Measurements from ENCODE around the gene PRKN.

Gene PRKN

DNA sequence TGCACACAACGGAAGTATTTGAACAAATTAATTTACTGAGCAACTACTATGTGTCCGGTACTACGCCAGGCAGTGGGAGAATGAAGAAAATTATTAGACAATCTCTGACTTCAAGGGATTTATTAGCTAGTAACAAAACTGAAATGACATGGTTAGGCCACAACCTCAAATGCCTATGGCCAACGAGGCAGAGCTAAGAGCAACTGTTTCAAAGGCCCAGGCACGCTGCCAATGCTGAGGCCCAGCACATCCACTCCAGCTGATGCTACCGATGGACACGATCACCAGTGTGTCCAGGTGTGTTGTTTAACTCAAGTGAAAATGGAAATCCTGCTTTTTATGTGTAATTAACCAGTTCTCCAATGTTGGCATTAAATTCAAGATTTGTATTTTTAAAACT lies 420.9 kb downstream of the PRKN start:
- no peak for DNase-seq (ENCODE audit: low spot score)

DNA sequence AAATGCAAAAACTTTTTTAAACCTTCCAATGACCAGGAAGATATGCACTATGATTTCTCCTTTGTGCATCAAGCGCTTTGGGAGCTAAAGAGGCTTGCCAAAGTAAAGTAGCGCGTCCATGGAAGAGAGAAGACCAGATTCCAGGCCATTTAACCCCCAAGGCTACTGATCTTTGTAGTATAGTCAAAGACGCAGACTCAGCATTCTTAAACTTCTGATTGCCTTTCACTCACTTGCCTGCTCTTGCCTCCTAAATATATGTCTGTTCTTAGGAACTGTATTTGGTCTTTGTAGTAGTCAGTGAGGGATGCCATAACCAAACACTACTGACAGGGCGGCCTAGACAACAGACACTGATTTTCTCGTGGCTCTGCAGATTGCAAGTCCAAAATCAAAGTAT lies 426.4 kb downstream of the PRKN start:
- DNase-seq (ENCODE audit: low spot score): no peak

DNA sequence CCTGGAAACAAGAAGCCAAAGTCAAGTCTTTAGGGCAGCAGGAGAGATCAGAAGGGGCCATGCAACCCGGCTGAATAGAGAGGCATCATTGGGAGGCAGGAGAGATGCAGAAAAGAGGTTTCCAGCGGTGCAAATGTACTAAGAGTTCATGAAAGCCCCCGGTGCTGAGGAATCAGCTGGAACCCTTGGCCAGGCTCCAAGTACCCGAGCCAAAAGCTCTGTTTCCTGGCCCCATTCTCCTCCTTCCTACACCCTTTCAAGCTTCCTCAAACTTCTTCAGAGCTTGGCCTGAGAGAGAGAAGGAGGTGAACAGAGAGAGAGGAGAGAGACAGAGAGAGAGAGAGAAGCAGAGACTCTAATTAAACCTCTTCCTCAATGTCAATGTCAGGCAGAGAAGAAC lies 433.5 kb downstream of the PRKN start:
- no peak for DNase-seq (ENCODE audit: low spot score)

DNA sequence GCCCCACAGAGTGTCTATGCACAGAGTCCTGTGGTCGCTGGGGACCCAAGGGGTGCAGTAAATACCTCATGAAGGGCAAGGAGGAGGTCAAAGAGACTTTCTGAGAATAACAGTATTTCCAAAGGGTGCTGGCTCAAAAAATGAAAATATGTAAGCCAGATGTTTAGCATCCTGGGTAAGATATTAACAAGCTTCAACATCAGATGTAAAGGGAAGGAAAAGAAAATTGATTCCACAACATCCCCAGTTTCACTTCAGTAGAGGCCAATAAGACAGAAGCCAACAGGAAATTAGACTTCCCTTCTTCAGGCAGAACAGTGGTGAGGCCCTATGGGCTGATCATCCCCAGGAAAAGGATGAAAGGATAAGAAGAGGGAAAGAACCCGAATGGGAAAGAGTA lies 434.7 kb downstream of the PRKN start:
- no peak for DNase-seq (ENCODE audit: low spot score)

DNA sequence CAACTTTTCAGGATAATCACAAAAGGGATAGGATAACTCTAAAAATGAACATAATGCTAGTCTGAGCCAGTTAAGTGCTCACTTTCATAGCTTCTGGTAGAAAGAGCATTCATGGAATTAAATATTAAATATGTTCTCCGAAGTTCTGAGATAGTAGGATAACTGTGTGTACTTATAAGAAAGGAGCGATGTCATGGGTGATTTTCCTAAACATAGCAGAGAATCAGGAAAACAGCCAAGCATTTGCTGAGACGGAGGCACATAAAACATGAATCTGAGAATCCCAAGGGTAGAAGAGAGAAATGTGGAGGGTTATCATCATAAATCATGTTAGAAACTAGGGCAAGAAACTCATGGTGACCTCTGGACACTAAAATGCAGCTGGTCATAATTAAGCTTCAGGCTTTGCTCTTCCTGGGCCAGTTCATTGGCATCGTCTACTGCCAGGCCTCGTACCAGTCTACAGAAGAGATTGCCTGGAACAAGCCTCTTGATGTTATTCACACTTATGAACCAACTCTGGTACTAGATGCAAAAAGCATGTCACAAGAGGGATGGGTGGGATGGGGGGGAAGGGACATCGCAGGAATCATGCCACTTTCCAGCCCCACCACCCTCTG lies 436.6 kb downstream of the PRKN start:
- DNase-seq (ENCODE audit: low spot score): no peak

DNA sequence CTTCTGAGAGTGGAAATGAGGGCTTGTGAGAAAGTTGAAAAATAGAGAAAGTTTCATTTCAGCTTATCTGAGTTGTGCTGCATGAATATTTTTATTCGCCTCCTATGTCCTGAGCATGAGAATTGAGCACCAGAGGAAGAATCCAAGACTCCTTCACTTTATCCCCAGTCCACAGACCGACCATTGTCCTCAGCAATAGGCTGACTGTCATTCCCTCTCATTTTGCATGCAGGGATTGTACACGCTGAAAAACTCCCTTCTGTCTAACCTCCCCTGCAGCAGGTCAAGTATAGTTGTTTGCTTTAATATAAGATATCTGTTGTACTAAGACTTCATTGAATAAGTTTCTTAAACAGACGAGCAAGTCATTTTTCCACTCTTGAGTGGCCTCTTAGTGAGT lies 437.6 kb downstream of the PRKN start:
- no peak for DNase-seq (ENCODE audit: low spot score)

DNA sequence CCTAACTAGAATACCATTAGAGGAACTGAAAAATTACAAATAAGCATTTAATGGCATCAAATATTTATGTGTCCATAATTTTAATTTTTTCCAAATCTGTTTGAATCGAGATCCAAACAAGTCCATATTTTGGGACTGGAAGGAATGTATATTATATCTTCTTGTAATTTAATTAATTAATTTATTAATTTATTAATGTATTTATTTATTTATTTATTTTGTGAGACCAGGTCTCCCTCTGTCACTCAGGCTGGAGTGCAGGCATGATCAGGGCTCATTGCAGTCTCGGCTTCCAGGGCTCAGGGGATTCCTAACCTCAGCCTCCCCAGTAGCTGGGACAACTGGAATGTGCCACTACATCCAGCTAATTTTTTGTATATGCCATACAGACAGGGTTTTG lies 453.6 kb downstream of the PRKN start:
- DNase-seq (ENCODE audit: low spot score): no peak

DNA sequence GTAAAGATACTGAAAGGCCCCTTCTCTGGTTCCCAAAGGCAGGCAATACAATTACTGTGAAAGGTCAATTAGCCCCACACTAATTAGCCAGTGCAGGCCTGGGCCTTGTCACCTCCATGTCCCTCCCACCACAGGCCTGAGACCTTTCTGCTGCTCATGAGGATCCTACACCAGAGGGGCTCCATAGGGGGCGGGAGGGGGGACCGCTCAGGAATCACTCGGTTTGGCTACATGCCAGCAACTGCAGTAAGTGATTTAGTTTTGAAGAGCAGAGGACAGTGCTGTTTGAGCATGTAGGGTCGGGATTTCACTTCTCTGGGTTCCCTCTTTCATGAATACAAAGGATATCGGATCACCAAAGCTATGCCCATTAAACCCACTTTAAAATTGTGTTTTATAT lies 455.6 kb downstream of the PRKN start:
- DNase-seq (ENCODE audit: low spot score): no peak

DNA sequence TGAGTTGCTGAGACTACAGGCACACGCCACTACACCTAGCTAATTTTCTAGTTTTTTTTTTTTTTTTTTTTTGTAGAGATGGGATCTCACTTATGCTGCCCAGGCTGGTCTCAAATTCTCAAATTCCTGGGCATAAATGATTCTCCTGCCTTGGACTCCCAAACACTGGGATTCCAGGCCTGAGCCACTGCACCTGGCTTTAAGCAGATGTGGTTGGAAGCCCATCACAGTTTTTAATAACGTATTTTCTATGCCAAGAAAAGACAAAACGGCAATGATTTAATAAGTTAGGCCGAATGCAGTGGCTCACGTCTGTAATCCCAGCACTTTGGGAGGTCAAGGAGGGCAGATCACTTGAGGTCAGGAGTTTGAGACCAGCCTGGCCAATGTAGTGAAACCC lies 456.6 kb downstream of the PRKN start:
- DNase-seq (ENCODE audit: low spot score): no peak

DNA sequence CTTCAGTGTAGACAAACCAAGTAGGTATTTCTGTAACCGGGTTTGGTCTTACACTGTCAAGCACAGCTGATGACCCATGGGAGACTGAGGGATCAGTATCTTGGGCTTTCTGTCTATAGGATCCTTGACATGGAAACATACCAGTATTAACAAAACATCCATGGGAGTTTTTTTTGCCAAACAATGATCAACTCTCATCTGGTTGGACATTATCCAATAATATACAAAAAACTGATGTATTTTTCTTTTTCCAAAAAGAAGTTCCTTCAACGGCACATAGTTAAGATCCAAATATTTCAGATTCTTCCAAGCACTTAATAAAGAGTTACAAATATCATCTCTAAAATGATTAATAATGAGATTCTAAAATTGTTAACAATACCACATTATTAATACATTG lies 459.9 kb downstream of the PRKN start:
- DNase-seq (ENCODE audit: low spot score): no peak

DNA sequence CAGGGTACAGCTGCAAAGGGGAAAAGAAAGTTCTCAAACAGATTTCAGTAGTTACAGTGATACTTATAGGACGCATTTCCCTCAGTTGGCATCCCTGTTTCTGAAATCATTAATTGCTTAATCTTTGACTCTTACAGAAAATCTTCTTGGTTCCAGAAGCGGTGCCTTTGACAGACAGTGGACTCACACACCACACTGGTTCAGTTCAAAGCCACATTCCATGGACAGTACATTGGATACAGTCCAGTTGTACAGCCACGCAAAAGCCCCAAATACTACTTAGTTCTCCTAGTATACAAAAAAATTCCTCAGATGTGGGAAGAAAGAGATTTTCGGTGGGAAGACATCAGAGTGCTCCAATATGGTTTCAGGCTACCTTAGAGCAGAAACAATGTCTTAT lies 460.4 kb downstream of the PRKN start:
- DNase-seq (ENCODE audit: low spot score): no peak

DNA sequence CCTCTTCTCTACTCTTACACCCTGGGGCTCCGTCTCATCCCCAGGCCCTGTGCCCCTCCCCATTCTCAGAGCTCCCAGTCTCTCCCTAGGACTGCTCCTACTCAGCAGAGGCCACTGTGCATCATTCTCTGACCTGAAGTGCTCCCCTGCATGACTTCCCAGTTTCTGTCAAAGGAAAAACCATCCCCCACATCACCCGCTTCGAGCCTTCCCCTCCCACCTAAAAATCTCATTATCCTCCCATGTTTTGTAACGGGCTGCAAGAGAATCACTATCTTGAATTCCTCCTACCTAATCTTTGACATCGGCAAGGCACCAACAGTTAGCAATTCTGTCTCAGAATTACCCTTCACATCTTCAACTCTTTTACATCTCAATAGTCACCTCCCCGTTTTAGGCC lies 463.0 kb downstream of the PRKN start:
- no peak for DNase-seq (ENCODE audit: low spot score)

DNA sequence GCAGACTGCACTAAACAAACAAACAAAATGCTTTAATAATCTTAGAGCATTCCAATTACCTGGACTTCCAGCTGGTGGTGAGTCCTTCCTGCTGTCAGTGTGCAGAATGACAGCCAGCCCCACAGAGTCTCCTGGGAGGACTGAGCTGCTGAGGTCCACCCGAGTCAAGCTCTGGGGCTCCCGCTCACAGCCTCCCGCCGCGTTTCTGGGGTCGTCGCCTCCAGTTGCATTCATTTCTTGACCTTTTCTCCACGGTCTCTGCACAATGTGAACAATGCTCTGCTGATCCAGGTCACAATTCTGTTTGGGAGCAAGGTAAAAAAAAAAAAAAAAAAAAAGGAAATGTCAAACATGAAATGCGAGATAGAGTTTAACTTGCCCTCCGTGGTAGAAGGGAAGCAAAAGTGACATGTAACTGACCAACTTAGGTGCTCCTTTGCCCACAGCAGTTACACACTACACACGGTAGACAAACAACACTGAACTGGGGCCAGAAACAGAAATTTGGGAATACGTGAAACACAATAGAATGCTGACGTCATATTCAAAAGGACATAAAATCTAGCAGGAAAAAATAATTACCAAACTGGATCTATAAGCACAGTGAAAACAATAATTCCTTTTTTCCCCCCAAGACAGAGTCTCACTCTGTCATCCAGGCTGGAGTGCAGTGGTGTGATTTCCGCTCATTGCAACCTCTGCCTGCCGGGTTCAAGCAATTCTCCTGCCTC lies 464.9 kb downstream of the PRKN start:
- no peak for DNase-seq (ENCODE audit: low spot score)

DNA sequence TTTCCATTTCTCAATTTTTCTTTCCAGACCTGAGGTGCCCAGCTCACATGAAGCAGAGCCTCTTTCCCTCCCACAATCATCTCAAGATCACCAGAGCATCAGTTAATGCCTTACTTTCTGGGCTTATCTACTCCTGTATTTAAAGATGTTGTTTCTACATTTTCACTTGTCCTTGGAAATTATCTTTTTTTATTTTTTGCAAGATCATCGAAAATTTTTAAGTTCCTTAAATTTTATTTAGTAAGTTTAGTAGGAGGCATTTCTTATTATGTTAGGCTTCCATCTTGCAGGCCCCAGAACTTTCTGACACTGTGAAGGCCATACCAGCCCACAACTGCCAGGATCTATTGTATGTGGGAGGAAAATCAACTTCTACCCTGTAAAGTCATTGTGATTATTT lies 466.0 kb downstream of the PRKN start:
- no peak for DNase-seq (ENCODE audit: low spot score)

DNA sequence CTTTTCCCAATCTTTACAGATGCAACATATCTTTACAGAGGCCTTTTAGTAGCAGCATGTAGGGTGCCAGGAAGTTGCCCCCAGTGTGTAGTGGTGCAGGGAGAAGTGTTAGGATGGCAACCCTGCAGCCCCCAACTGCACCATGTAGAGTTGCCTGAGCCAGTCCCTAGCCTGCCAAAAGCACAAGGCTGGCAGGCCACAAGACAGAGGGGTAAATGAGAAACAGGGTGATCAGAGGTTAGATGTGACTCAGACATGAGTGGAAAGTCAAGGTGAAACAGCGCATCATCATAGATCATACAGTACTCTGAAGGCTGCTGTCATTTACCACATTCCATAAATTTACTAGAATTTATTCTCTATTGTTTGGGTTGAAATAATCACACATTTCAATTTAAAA lies 467.5 kb downstream of the PRKN start:
- DNase-seq (ENCODE audit: low spot score): no peak

DNA sequence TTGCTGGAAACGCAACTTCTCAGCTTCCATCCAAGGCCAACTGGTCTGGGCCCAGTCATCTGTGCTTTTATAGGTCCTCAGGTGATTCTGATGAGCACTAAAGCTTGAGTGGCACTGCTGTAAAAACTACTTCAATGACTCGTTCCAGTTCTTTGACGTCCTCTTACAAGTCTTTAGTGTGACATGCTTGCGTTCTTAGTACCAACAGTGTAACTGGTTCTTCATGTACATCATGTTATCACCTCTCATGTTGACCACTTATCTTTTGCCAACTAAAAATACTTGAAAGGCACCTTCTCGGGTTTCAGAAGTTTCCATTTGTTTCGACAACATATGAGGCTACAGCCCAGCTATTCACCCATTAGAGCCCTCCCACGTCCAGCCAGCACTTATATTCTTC lies 468.9 kb downstream of the PRKN start:
- DNase-seq (ENCODE audit: low spot score): no peak

DNA sequence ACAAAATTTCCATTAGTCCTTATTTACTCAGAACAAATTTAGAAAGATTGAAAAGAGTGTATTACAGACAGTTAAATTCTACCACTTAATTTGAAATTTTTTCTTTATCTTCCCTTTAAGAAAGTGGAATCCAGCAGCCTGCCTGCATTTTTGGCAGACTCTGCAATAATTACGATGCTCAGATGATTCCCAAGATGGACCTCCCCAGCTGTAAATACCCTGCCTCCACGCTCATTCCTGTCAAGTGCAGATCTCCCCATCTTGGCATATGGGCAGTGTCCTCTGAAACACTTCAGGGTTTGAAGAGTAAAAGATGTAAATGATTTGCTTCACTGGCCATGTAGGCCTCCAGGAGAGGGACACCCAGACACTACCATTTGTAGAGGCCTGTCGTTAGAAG lies 471.2 kb downstream of the PRKN start:
- no peak for DNase-seq (ENCODE audit: low spot score)

DNA sequence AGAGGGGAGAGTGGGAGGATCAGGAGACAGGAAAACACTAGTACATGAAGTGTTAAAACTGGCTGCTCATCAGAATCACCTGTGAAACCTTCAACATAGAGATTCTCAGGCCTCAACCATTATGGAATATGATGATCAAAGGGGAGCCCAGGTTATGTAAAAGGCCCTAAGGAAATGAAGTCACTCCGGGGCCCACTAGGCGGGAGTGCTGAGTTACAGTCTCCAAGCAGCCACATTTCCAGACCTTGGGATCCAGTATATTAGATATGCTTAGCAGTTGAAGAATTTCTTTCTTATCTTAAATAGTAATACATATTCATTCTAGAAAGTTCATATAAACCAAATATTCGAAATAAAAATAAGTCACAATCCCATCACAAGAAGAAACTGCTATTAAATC lies 476.3 kb downstream of the PRKN start:
- no peak for DNase-seq (ENCODE audit: low spot score)

DNA sequence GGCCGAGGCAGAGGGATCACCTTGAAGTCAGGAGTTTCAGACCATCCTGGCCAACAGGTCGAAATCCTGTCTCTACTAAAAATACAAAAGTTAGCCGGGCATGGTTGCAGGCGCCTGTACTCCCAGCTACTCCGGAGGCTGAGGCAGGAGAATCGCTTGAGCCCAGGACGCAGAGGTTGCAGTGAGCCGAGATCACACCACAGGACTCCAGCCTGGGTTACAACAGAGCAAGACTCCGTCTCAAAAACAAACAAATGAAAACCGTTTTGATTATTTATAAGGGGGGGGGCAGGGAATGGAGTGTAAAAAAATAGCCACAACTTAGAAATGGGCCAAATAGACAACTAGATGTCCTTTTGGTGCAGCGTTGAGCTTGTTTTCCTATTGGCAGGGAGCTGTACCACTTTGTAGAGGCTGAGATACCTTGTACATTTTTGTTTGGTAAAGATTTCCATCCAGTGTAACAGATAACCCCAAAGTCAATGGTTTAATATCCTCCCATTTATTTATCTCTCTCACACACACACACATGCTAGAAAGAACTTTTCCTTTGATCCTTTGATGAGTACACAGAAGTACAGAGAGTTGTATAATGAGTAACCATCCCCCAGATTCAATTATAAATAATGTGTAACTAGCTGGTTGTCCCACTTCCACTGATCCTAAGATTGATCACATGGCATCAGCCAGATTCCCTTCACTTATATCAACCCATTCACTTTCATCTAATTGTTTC lies 477.5 kb downstream of the PRKN start:
- no peak for DNase-seq (ENCODE audit: low spot score)

DNA sequence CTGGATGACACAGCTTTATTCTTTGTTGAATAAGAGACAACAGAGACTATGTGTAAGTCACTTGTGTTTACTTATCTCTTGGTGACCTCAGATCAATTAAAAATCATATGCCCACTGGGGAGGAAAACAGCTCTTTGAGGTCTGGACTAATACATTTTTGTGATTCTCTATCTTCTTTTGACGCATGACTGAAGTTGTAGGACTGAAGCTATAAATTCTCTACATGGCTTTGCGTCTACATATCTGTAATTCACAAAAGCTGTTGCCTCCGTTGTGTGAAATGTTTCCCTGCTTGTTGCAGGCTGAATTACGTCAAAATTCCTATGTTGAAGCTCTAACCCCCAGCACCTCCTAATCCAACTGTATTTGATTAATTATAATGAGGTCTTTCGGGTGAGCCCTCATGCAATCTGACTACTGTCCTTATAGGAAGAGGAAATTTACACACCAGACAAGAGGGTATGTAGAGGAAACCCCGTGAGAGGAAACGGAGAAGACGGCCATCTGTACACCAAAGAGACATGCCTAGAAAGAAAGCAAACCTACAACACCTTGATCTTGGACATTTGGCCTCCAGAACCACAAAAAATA lies 481.6 kb downstream of the PRKN start:
- DNase-seq (ENCODE audit: low spot score): no peak

DNA sequence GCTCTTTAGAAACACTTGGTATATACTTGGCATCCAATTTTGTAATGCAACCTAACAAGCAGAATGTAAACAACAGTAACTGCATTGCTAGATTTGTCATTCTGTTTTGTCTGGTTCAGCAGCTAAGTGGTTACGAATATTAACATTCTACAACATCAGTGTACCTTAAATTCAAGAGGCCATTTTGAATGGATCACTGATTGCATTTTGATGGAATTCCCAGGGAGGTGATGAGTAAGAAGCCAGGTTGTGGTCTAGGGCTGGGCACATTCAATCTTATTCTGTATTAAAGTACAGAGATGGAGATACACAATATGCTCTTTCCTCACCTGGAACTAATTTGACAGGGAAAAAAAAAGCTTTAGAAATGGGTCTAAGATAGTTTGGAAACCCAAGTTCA lies 483.5 kb downstream of the PRKN start:
- DNase-seq (ENCODE audit: low spot score): no peak

DNA sequence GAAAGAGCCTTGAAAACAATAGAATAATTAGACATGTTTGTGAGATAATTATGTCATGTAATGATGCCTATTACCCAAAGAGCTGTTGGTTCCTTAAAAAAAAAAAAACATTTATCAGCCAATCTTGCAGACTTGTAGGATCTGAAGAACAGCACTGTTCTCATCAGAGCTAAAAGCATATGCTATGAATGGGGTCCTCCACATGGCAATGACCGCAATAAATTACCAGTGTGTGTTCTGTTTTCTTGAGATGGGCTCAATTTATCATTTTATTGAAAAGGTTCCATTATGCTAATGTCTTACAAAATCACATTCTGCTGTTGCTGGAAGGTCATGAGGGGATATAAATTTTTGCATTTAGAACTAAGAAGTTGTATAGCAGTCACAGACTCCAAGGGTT lies 484.7 kb downstream of the PRKN start:
- no peak for DNase-seq (ENCODE audit: low spot score)

DNA sequence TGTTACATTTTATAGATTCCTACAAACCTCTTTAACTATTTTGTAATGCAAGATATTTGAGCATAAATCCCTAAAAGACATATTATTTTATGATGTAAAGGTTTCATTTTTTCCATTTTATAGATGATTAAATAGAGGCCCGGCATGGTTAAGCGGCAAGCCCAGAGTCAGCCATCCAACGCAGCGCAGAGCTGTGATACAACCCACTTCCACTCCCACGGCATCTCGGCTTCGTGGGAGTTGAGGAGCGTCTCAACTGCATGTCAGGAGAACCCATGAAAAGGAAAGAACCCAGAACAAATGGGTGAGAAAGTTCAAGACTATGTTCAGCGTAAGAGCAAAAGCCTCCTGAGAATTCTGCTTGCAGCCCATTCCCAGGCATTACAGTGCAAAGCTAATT lies 488.2 kb downstream of the PRKN start:
- no peak for DNase-seq (ENCODE audit: low spot score)
